ENCODE measurements around the gene CUL4B.
"Not testable (repeated sequence)": the region's sequence is repeated elsewhere in the genome, so short reads cannot be mapped to it uniquely, and the experiment has no call there.

The CUL4B gene

DNA sequence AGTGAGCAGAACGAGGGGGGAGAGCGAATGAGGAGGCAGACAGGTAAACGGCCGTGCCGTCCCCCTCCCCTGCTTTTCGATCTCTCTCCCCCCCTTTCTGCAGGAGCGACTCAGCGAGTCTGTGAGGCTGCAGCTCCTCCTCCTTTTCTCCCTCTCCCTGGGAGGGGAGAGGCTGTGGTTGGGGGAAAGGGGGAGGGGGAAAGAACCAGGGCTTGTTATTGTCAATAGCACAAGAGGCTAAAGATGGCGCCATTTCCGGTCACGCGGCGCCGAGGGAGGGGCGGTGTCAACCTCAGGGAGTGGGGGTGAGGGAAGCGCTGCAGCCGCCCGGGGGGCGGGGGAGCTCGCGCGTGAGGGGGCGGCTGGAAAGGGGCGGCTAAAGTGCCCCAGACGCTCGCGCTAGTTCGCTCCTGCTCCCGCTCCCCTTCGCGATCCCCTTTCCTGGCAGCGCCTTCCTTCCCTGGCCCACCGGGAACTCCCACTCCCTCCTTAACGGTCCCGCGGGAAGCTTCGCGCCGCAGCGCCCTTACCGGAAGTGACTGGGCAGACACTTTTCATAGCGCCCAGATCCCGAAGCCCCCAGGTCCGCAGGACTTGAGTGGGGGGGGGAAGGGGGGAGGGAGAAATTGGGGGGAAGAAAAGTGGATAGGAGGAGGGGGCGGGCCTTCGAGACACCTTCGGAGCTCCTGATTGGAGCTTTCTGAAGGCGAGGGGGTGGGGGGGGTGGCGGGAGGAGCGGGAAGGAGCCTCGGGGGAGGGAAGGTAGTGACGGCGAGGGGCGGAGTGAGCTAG, at the start of gene CUL4B:
Gene CUL4B (minus strand): TSS at position 121 of the 792 bp plus-strand sequence. CDS start 324 bp downstream, outside the sequence.
- peak; percentile 91 for DNase-seq

DNA sequence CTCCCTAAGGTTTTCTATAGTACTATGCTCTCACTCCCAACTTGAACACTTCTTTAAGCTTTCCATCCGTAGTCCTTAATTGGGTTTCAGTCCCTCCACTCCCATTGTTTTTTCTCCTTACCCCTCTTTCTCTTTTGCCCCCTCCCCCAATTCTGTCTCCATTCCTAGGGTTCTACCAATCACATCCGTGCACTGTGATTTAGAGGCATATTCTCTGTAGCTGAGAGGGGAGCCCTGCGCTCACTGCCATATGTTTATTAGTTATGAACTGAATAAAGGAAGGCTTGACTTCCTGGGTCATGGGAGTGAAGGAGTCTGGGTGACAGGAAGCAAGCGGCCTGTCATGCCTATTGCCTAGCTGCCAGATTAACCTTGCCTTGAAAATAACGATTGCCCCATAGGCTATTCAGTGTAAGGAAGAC, 43.6 kb upstream of the CUL4B start:
- DNase-seq, result peak; percentile 41 to 59

GRCh38 chrX:120603707-120604360, 43.1 kb upstream of the CUL4B start, which contains the start of gene MCTS1:
Gene MCTS1, plus strand, starts transcription at chrX:120604101. Its CDS starts 136 bp downstream, at chrX:120604237.
- peak; percentile 87 to 88 for DNase-seq

- DNase-seq, result no peak
Measured at GRCh38 chrX:120585702-120586101, 24.9 kb upstream of the CUL4B start.

- DNase-seq, result no peak
Measured at GRCh38 chrX:120575379-120576114, 14.8 kb upstream of the CUL4B start.

DNA sequence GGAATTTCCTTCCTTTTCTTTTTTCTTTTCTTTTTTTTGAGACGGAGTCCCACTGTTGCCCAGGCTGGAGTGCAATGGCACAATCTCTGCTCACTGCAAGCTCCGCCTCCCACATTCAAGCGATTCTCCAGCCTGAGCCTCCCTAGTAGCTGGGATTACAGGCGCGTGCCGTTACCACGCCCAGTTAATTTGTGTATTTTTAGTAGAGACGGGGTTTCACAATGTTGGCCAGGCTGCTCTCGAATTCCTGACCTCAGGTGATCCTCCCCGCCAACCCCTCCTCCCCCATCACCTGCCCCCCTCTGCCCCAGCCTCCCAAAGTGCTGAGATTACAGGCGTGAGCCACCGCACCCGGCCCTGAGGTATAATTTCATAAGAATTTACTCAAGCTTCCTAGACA, 13.0 kb upstream of the CUL4B start:
- not testable (repeated sequence) for DNase-seq

DNA sequence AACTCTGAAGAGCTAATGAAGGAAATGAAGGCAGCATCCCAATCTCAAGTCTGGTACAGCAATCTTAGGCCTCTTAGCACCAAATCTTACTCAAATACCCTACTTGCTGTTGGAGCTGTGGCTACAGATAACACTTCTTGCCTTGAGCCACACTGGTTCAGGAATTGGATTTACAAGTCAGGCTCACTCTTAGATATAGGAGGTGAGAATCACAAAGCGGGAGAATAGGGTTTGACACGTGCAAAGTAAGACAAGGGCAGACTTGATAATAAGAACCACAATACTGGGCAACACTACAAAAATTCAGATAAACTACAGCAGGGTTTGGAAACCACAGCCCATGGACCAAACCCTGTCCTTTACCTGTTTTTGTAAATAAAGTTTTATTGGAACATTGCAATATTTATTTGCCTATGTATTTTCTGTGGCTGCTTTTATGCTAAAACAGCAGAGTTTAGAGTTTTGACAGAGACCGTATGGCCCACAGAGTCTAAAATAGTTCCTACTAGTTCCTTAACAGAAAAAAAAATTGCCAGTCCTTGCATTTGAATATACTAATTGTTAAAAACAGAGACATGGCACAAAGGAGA, 9.3 kb upstream of the CUL4B start:
- no peak for DNase-seq

DNA sequence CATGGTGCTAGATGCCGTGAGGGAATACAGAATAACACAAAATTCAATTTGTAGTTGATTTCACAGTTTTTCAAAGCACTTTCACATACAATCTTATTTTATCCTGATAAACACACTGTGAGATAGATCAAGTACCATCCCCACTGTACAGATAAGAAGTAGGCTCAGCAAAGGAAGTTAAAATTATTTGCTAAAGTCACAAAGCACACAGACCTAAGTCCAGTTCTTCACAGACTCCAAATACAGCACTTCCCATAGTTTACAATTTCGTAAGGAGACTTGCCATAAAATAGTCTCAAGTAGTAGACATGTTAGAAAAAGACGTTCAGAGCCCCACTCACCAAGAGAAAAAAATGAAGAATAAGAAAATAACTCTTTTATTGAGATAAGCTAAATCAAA, 7.8 kb upstream of the CUL4B start:
- DNase-seq, result no peak

- no peak for DNase-seq
Measured at GRCh38 chrX:120568035-120568434, 7.3 kb upstream of the CUL4B start.

DNA sequence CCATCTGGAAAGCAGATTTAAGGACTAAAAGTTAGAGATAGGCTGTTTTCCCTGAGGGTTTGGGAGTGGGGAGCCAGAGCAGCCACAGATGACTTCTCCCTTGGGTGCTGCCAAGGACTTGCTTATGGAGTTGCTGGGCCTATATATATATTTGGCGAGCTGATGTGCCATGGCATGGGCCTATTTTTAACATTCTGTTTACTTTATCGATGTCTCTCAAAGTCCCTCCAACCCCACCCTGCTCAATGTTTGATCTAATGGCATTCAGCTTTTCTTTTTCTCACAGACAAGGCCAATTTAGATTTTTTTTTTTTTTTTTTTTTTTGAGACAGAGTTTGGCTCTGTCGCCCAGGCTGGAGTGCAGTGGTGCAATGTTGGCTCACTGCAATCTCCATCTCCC, 6.1 kb upstream of the CUL4B start:
- no peak for DNase-seq

DNA sequence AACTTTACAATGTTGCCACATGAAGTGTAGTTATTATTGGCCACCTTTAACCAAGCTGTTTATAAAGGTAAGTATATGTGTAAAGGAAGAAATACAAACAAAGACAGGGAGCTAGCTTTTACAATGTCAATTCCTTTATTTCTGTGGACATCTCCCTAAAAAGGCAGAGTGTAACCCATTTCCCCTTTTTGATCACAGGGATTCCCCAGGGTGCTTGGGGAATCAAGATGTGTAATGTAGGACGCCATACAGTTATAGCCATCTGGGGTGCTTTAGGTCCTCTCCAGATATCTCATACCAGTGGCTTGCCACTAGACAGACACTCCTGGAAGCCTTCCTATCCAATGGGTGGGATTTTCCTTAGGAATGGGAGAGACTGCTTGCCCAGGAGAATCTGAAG, 4.2 kb upstream of the CUL4B start:
- DNase-seq, result no peak

GRCh38 chrX:120562569-120562926, 1.8 kb upstream of the CUL4B start:
- no peak for DNase-seq

DNA sequence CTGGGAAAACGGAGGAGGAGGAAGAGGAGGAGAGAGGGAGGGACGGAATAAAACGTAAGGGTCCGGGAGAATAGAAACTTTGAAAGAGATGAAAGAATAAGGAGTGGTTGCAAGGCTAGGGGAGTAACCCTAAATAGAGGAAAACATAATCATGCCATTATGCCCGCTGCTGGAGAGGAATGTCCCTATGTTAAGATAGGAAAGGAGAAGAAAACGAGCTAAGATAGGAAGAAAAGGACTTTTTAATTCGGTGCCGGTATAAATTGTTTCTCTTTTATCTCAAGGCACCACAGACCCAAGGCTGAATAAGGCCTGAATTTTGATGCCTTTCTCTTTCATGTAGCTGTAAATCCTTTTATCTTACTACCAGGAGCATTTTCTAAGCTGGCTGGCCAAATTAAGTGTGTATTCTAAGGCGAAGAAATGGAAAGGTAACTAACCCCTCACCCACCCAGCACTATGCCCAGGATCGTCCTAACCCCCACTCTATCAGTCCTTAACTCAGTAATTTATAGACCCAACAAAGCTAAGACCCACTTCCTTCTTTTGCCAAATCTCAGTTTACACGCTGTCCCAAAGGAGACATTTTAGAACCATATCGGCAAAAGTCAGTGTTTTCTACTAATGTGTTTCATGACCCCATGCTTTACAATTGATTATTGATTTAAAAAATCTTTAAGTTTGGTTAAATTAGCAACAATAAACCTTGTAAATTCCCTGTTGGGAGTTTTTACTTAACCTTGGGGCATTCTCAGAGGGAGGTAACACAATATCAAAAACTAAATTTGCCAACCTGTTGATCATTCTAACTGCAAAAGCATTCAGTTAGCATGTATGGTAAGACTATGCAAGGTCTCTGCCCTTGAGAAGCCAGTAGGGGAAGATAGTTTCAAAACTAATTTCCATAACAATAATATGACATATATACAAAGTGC, 1.1 kb upstream of the CUL4B start:
- DNase-seq, result no peak

DNA sequence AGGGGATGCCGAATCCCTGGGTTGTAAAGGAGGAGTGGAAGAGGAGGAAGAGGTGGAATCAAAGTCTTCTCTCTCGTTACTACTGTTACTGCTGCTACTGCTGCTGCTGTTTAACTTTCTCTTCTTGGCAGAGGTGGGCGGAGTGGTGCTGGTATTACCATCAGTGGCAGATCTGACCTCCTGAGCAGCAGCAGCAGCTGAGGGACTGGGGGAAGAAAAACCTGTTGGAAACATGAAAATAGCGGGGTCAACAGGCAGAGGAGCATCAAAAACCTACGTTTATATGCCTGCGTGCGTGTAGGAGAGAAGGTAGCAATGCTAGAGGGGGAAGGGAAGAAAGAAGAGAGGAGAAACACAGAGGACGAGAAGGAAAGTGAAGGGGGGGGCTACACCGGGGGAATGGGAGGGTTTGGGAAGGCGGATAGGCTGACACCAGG, 339 bp downstream of the CUL4B start:
- DNase-seq, result peak; percentile 9 to 37

GRCh38 chrX:120559804-120560203, 958 bp downstream of the CUL4B start:
- peak in 1 of 2 donors; percentile 28 for DNase-seq

DNA sequence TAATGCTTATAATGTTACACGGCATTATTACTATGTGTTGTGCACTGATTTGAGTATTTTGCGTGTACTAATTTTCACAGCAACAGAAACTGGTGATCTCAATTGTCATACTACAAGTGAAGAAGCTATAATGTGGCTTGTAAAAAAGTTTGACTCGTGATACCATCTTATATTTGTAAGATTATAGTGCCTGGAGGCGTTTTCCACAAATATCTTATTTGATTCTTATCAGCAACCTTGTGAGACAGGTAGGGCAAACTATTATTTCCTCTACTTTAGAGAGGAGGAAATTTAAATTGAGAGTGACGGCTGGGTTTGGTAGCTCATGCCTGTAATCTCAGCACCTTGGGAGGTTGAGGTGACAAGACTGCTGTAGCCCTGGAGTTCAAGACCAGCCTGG, 4.5 kb downstream of the CUL4B start:
- DNase-seq, result no peak

DNA sequence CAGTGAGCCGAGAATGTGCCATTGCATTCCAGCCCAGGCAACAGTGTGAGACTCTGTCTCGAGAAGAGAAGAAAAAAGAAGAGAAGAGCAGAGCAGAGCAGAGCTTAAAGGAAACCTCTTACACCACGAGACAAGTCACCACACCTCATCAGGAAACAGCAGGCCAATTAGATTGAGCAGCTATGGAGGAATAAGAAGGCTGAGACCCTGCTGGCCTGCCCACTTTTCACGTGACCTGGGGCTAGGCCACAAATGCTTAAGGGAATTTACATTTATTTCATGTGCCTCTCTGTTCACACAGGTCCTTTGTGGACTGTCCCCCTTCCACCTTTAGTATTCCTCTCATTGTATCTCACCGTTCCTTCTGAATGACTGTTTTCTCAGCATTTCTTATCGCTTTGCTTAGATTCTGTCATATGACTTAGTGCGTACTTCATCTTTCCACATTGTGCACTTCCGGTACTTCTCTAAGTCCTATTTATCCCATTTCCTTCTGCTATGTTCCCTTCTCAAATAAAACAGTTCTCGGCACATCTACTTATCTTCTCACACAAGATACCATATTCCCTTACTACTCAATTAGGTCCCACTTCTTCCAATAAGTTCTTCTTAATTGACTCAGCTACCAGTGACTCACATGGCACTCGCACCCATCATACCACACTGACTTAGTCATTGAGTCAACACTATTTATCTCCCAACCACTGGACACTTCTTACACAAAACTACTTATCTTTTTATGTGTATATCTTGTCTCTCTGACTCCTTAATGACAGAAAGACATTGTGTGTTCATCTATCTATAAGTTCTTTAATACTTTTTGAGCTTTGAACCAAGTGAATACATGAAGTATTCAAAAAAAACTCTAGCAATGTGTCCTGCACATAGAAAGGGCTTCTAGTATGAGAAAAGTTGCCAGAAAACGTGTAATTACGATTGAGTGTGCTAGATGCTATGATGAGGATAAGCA, 11.0 kb downstream of the CUL4B start:
- no peak for DNase-seq

GRCh38 chrX:120536061-120536460, 24.7 kb downstream of the CUL4B start:
- no peak for DNase-seq

- no peak for DNase-seq
Measured at GRCh38 chrX:120534413-120535205, 26.2 kb downstream of the CUL4B start.

DNA sequence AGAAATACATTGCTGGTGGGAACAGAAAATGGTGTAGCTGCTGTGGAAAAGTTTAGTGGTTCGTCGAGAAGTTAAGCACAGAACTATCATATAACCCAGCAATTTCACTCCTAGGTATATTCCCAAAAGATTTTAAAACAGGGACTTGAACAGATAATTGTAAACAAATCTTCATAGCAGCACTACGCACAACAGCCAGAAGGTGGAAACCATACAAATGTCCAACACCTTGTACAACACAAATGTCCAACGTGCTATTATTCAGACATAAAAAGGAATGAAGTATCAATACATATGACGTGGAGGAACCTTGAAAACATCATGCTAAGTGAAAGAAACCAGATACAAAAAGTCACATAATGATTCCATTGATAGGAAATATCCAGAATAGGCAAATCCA, 37.9 kb downstream of the CUL4B start:
- no peak for DNase-seq

Measured in CD4-positive, alpha-beta T cell treated with Interleukin-1 beta for 1 hour (primary cell).